Fibroblast of skin of abdomen (primary cell): ENCODE data around the gene FUT8.

Experiments used
- DNase-seq: peaks from one replicate; pipeline ENCODE4 v3.0.0-alpha.2; 2013

Gene FUT8

DNA sequence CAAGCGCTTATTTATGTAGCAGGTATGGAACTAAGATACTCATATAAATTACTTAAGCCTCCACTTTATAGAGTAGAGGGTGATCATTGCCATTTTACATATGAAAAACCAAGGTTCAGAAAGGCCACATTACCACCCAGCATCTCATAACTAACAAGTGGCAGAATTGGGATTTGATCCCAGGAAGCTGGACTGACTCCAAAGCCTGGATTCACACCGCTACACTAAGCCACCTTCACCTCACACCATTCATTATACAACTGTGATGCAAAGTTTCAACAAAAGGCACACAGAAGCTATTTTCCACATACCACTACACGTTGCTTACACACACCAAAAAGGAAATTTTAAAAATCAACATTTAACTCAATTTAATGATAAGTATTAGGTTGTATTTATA, 370.6 kb downstream of the FUT8 start:
- DNase-seq, result no peak

DNA sequence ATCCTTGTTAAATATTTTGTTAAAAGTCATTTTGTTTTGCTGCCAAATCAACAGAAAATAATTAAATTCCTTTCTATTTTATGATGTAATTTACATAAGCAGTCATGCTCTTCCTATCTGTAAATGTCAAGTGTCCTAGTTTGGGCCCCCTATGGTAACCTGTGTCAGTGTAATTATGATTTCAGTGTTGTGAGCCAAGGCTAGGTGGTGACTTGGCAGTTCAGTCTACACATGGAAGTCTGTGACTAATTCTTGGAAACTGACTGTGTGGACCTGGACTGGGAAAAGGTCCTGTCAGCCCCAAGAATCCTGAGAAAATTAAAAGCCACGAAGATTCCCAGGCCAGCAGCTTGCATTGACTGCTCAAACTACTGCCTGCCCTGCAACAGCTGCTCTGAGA, 371.0 kb downstream of the FUT8 start:
- DNase-seq, result peak; percentile 3

DNA sequence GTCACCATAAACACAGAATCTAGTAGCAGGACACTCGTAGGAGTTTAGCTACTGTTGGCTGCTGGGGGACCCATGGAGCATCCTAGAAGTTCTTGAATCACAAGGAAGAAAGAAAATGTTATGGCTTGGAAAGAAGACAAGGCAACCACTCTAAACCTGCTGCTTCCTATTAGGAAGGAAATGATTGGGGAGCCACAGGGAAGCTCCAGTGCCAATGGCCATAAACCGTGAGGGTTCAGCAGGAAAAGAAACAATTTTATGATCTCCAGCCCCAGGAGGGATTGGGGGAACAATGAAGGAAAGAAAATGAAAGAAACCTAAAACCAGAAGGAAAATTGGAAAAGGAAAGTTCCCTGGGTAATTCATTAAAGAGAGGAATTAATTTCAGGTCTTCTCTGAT, 372.0 kb downstream of the FUT8 start:
- DNase-seq, result no peak

DNA sequence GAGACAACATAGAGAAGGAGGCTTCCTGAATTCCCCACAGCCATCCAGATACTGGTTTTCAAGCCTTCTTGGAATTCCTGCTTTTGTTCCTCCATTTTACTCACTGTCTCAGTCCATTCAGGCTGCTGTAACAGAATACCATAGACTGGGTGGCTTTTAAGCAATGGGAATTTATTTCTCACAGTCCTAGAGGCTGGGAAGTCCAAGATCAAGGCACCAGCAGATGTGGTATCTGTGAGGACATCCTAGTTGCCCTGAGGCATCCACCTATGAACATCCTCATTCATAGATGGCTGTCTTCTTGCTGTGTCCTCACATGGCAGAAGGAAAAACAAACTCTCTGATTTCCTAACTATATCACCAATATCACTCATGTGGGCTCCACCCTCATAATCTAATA, 374.9 kb downstream of the FUT8 start:
- no peak for DNase-seq

DNA sequence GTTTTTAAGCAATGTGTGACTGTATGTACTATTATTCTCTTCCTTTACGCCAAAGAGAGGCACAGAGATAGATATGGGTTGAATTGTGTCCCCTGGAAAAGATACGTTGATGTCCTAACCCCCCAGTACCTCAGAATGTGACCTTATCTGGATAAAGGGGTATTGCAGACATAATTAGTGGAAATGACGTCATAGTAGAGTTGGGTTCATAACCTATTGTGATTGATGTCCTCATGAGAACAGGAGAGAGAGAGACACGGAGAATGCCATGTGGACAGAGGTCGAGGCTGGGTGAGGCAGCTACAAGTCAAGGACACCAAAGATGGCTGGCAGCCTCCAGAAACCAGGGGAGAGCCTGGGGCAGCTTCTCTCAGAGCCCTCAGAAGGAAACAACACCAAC, 376.3 kb downstream of the FUT8 start:
- no peak for DNase-seq

DNA sequence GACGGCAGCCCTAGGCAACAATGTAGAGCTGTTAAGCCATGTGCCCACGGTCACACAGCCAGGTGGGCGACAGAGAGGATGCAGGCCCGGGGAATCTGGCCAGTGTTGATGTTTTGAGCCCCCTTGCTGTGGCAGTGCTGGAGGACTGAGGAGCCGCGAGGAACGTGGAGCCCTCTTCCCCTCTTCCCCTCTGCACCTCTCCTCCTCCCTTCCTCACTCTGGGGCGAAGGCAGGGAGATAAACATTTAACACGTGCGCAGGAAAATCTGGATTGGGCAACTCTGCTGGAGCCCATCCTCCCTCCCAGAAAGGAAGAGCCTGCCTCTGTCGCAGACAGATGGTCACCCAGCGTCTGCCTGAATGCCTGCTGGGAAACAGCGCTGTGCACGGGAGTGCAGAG, 376.8 kb downstream of the FUT8 start:
- DNase-seq, result peak; percentile 4

DNA sequence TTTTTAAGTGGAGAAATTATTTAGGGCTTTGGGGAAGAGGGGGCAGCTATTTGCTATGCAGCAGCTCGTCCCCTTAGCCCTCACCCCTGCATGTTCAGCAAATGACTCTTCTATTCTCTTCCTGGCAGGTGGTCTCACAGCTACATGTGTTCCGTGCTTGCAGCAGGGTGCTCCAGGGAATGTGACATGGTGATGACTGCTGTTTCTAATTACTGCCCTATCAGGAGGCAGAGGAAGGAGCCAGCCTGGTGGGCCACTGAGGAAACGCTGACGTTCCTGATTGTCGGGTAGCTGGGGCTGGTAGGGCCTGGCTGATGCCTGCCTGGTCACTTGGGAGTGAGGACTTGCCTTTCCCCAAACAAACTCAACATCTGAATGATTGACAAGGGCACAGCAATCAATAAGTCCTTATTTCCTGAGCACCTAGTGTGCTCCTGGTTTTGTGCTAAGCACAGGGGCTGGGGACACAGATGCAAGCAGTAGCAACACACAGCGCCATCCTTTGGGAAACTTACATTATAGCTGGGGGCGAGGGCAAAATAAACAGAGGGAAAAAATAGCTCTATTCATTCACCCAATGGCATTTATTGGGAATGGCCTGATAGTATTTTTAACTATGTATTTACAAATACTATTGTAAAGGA, 377.8 kb downstream of the FUT8 start:
- peak; percentile 9 for DNase-seq

DNA sequence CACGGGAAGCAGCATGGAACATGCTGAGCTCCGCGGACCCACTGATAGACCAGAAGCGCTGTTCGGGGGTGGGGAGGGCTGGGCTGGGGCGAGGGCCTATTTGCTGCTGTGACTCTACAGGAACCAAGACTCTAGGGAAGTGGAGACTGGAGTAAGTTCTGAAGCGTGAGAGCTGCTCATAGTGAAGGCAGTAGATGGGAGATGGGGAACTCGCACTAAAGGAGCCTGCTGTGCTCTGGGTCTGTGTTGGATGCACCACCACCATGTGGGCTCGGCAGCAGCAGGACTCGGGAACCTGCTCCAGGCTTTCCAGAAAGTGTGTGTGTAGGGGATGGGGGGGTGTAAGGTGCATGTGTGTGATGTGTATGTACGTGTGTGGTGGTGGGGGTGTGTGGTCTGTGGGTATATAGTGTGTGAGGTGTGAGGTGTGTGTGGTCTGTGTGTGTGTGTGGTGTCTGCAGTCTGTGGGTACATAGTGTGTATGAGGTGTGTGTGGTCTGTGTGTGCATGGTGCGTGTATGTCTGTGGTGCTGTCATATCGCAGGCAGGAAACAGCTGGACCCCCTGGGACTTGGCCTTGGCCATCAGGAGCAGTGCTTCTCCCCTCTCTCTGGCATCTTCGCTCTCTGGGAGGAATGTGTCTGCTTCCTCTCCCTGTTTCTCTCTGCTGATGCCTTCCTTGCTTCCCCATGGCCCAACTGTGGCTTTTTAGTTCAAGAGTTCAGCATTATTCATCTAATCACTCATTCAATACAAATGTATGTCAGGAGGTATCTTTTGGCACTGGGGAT, 378.9 kb downstream of the FUT8 start:
- DNase-seq, result peak; percentile 83

DNA sequence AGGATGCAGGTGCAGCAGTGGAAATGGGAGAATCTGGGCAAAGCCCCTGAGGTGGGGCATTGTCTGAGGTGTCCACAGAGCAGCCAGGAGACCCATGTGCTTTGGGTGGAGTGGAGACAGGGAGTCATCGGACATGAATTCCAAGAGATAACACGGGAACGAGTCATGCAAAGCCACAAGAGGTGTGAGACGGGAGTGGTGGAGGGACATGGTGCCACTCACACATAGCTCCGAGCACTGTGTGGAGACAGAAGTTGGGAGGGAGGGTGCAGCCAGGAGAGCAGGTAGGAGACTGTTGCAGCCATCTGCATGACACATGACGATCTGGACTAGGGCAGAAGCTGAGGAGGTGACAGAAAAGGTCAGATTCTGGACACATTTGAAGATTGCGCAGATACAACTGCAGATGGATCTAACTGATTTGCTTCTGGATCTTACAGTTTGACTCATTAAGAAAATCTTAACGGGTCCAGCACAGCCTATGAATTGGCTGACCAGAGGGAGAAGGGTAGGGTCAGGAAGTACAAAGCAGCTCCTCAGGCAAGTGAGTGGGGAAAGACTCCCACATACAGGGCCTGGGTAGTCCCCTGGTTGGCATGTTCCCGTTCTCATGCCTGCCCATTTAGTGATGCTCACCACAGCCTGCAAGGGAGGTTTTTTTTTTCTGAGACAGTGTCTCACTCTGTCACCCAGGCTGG, 379.8 kb downstream of the FUT8 start:
- DNase-seq, result peak; percentile 64
